ENCODE measurements around the gene CDYL.

Gene CDYL

GRCh38 chr6:4895971-4896370 lies 119.8 kb downstream of the CDYL start:
- no peak overlapping the region for H3K9ac ChIP-seq (ENCODE audit: low read length)
- no peak overlapping the region for H3K4me2 ChIP-seq (ENCODE audit: low read length)
- no peaks in the 10 kb centered on the region for H3K9me3 ChIP-seq (ENCODE audit: insufficient read depth, low read length)
- no peaks in the 10 kb centered on the region for H4K20me1 ChIP-seq (ENCODE audit: insufficient read depth, low read length)
- no peaks in the 10 kb centered on the region for H3K27me3 ChIP-seq (ENCODE audit: low read depth, low read length)
- TF ChIP-seq EZH2phosphoT487 (IDR thresholded peaks at IDR 0.05; ENCODE audit: low read depth) (no peak), CTCF (IDR thresholded peaks at IDR 0.05; ENCODE audit: low read depth, low read length) (no peak)
- peaks cover 11% of the 10 kb centered on the region for H3K4me1 ChIP-seq (ENCODE audit: low read length)
- no peak overlapping the region for H3K4me3 ChIP-seq (ENCODE audit: low read length)
- H3K27ac ChIP-seq (ENCODE audit: low read length), result no peak overlapping the region
- peaks cover 27% of the 10 kb centered on the region for H3K36me3 ChIP-seq (replicated peaks; ENCODE audit: low read depth, low read length)
- H2AFZ ChIP-seq (ENCODE audit: low read depth, low read length), result no peak overlapping the region
- peaks cover 3% of the 10 kb centered on the region; the same call in 1 of the 2 replicates for H3K79me2 ChIP-seq (ENCODE audit: low read length)

GRCh38 chr6:4896401-4896800 lies 120.2 kb downstream of the CDYL start:
- Histone ChIP-seq H3K4me2 (ENCODE audit: low read length) (no peak overlapping the region), H4K20me1 (ENCODE audit: insufficient read depth, low read length) (no peaks in the 10 kb centered on the region), H3K9ac (ENCODE audit: low read length) (no peak overlapping the region), H3K9me3 (ENCODE audit: insufficient read depth, low read length) (no peaks in the 10 kb centered on the region), H3K4me3 (ENCODE audit: low read length) (no peak overlapping the region), H3K36me3 (replicated peaks; ENCODE audit: low read depth, low read length) (peaks cover 27% of the 10 kb centered on the region), H2AFZ (ENCODE audit: low read depth, low read length) (no peak overlapping the region), H3K4me1 (ENCODE audit: low read length) (peaks cover 16% of the 10 kb centered on the region), H3K27me3 (ENCODE audit: low read depth, low read length) (no peaks in the 10 kb centered on the region), H3K27ac (ENCODE audit: low read length) (no peak overlapping the region), H3K79me2 (ENCODE audit: low read length) (no peaks in the 10 kb centered on the region)
- TF ChIP-seq CTCF (IDR thresholded peaks at IDR 0.05; ENCODE audit: low read depth, low read length), result no peak
- no peak for TF ChIP-seq EZH2phosphoT487 (IDR thresholded peaks at IDR 0.05; ENCODE audit: low read depth)

GRCh38 chr6:4899249-4900034 lies 123.2 kb downstream of the CDYL start:
- Histone ChIP-seq H3K4me1 (ENCODE audit: low read length) (peaks cover 39% of the 10 kb centered on the region), H3K79me2 (ENCODE audit: low read length) (peaks cover 23% of the 10 kb centered on the region), H3K4me3 (ENCODE audit: low read length) (no peak overlapping the region), H3K27ac (ENCODE audit: low read length) (no peak overlapping the region), H2AFZ (ENCODE audit: low read depth, low read length) (no peak overlapping the region), H3K27me3 (ENCODE audit: low read depth, low read length) (no peaks in the 10 kb centered on the region), H4K20me1 (ENCODE audit: insufficient read depth, low read length) (no peaks in the 10 kb centered on the region), H3K9ac (ENCODE audit: low read length) (no peak overlapping the region), H3K36me3 (replicated peaks; ENCODE audit: low read depth, low read length) (peaks cover 27% of the 10 kb centered on the region), H3K9me3 (ENCODE audit: insufficient read depth, low read length) (no peaks in the 10 kb centered on the region), H3K4me2 (ENCODE audit: low read length) (no peak overlapping the region)
- TF ChIP-seq EZH2phosphoT487 (IDR thresholded peaks at IDR 0.05; ENCODE audit: low read depth) (no peak), CTCF (IDR thresholded peaks at IDR 0.05; ENCODE audit: low read depth, low read length) (no peak)

- Histone ChIP-seq H3K4me1 (ENCODE audit: low read length) (peaks cover 58% of the 10 kb centered on the region), H3K36me3 (replicated peaks; ENCODE audit: low read depth, low read length) (peaks cover 27% of the 10 kb centered on the region), H4K20me1 (ENCODE audit: insufficient read depth, low read length) (no peaks in the 10 kb centered on the region), H3K79me2 (ENCODE audit: low read length) (peaks cover 40% of the 10 kb centered on the region), H3K27ac (ENCODE audit: low read length) (peak overlapping the region; percentile 89), H3K9me3 (ENCODE audit: insufficient read depth, low read length) (no peaks in the 10 kb centered on the region), H2AFZ (ENCODE audit: low read depth, low read length) (no peak overlapping the region), H3K4me2 (ENCODE audit: low read length) (peak overlapping the region; percentile 91), H3K4me3 (ENCODE audit: low read length) (peak overlapping the region; percentile 72), H3K27me3 (ENCODE audit: low read depth, low read length) (no peaks in the 10 kb centered on the region), H3K9ac (ENCODE audit: low read length) (peak overlapping the region; percentile 67)
- TF ChIP-seq CTCF (IDR thresholded peaks at IDR 0.05; ENCODE audit: low read depth, low read length), result no peak
- TF ChIP-seq EZH2phosphoT487 (IDR thresholded peaks at IDR 0.05; ENCODE audit: low read depth), result no peak
These were observed 125.3 kb downstream of the CDYL start for GRCh38 chr6:4901386-4902061.

All from OCI-LY3 (cell line).